ENCODE data around the gene FAM89B. TPM values are rescaled to one million over a fixed set of nuclear protein-coding genes. Genes with fewer than 3 reads are reported as not detected.

FAM89B gene
- total RNA-seq, 1 experiment from 2014 or later = 102 TPM

DNA sequence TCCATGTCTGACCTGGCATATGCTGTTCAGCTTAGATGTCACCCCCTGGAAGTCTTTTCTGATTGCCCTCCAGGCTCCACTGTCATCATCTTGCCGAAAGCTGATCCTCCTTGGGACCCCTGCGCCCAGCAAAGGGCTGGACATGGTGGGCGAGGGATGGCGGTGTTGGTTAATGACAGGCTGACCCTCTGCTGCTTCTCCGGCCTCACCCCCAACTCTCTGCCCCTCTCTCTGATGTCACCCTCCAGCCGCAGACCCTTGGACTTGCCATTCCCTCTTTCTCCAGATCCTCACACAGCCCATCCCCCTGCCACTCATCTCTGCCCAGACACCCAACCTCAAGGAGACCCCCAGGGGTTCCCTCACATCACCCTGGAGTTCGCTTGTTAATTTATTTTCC is 5.8 kb downstream of the FAM89B start:
- Histone ChIP-seq H3K36me3 (ENCODE audit: control insufficient read depth, insufficient read depth, low read length) (no peaks in the 10 kb centered on the region; the same call in 1 of the 2 replicates), H3K27me3 (ENCODE audit: control insufficient read depth, insufficient read depth, low read length) (no peaks in the 10 kb centered on the region), H3K27ac (ENCODE audit: low read length) (peak overlapping the region; percentile 94), H3K4me3 (ENCODE audit: low read depth in 2 of 2, low read length in 2 of 2) (peak overlapping the region in 1 of 2 experiments; percentile 80; a peak in 2 of 4 replicates), H3K4me1 (ENCODE audit: control insufficient read depth, insufficient read depth, low read length) (peaks cover 37% of the 10 kb centered on the region), H3K9me3 (ENCODE audit: control insufficient read depth, insufficient read depth, low read depth, low read length) (no peaks in the 10 kb centered on the region)
- no peak for ATAC-seq
- BruUV-seq (replicated peaks) = no TSS peak
- in situ Hi-C loops (cut with HindIII; ENCODE audit: low pct_unique_long_range_greater_than_20kb, low sequenced_read_pairs) (no loop called here), intact Hi-C loops (cut with micrococcal nuclease; ENCODE audit: unreplicated experiment) (no loop called here)
- CTCF ChIA-PET = no interaction called here
- POLR2A ChIA-PET = no interaction called here
- TF ChIP-seq SIN3A (IDR thresholded peaks at IDR 0.05; ENCODE audit: borderline replicate concordance, insufficient read depth, low read depth, low read length) (no peak), POLR2AphosphoS5 (IDR thresholded peaks at IDR 0.05; ENCODE audit: low read depth, low read length) (no peak), TCF7L2 (IDR thresholded peaks at IDR 0.05; ENCODE audit: low read depth, low read length) (no peak)
- TF ChIP-seq, protein P1, sequence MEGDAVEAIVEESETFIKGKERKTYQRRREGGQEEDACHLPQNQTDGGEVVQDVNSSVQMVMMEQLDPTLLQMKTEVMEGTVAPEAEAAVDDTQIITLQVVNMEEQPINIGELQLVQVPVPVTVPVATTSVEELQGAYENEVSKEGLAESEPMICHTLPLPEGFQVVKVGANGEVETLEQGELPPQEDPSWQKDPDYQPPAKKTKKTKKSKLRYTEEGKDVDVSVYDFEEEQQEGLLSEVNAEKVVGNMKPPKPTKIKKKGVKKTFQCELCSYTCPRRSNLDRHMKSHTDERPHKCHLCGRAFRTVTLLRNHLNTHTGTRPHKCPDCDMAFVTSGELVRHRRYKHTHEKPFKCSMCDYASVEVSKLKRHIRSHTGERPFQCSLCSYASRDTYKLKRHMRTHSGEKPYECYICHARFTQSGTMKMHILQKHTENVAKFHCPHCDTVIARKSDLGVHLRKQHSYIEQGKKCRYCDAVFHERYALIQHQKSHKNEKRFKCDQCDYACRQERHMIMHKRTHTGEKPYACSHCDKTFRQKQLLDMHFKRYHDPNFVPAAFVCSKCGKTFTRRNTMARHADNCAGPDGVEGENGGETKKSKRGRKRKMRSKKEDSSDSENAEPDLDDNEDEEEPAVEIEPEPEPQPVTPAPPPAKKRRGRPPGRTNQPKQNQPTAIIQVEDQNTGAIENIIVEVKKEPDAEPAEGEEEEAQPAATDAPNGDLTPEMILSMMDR (IDR thresholded peaks at IDR 0.05) = no peak
- TF ChIP-seq, protein P2, sequence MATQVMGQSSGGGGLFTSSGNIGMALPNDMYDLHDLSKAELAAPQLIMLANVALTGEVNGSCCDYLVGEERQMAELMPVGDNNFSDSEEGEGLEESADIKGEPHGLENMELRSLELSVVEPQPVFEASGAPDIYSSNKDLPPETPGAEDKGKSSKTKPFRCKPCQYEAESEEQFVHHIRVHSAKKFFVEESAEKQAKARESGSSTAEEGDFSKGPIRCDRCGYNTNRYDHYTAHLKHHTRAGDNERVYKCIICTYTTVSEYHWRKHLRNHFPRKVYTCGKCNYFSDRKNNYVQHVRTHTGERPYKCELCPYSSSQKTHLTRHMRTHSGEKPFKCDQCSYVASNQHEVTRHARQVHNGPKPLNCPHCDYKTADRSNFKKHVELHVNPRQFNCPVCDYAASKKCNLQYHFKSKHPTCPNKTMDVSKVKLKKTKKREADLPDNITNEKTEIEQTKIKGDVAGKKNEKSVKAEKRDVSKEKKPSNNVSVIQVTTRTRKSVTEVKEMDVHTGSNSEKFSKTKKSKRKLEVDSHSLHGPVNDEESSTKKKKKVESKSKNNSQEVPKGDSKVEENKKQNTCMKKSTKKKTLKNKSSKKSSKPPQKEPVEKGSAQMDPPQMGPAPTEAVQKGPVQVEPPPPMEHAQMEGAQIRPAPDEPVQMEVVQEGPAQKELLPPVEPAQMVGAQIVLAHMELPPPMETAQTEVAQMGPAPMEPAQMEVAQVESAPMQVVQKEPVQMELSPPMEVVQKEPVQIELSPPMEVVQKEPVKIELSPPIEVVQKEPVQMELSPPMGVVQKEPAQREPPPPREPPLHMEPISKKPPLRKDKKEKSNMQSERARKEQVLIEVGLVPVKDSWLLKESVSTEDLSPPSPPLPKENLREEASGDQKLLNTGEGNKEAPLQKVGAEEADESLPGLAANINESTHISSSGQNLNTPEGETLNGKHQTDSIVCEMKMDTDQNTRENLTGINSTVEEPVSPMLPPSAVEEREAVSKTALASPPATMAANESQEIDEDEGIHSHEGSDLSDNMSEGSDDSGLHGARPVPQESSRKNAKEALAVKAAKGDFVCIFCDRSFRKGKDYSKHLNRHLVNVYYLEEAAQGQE (IDR thresholded peaks at IDR 0.05; ENCODE audit: insufficient read depth in 1 of 2, low read depth in 2 of 2, low read length in 1 of 2) = no peak
- no peak for DNase-seq (ENCODE audit: low read depth, low spot score)

DNA sequence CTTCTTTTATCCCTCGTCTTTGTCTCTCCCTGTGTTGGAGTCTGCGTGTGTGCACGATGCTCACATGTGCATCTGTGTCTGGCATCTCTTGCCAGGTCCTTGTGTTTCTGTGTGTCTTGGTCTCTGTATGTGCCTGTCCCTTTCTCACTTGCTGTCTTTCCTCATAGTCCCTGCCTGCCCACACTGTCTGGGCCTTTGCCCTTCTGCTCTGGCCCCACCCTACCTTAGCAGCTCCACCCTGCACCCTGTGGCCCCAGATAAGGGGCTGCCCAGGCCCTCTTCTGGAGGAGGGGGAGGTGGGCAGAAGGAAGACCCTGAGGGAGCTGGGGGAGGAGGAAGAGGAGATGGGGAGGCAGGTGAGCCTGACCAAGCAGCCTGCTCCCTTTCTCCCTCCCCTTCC is 6.3 kb downstream of the FAM89B start:
- in situ Hi-C loops (cut with HindIII; ENCODE audit: low pct_unique_long_range_greater_than_20kb, low sequenced_read_pairs) = no loop called here
- intact Hi-C loops (cut with micrococcal nuclease; ENCODE audit: unreplicated experiment) = no loop called here
- 0 out of 2 replicates have a peak overlapping the region, but pooled peaks have one; percentile 94 for H3K27ac ChIP-seq (ENCODE audit: low read length)
- CTCF ChIA-PET = no interaction called here
- H3K4me3 ChIP-seq (ENCODE audit: low read depth in 2 of 2, low read length in 2 of 2) = no peak overlapping the region
- BruUV-seq (replicated peaks) = no TSS peak
- no peak for TF ChIP-seq TCF7L2 (IDR thresholded peaks at IDR 0.05; ENCODE audit: low read depth, low read length)
- TF ChIP-seq, protein P2 (IDR thresholded peaks at IDR 0.05; ENCODE audit: insufficient read depth in 1 of 2, low read depth in 2 of 2, low read length in 1 of 2) = no peak
- TF ChIP-seq, protein P1 (IDR thresholded peaks at IDR 0.05) = no peak
- no peak for TF ChIP-seq SIN3A (IDR thresholded peaks at IDR 0.05; ENCODE audit: borderline replicate concordance, insufficient read depth, low read depth, low read length)
- no peak for TF ChIP-seq POLR2AphosphoS5 (IDR thresholded peaks at IDR 0.05; ENCODE audit: low read depth, low read length)
- POLR2A ChIA-PET = no interaction called here
- no peaks in the 10 kb centered on the region for H3K27me3 ChIP-seq (ENCODE audit: control insufficient read depth, insufficient read depth, low read length)
- no peaks in the 10 kb centered on the region for H3K9me3 ChIP-seq (ENCODE audit: control insufficient read depth, insufficient read depth, low read depth, low read length)
- DNase-seq (ENCODE audit: low read depth, low spot score) (no peak), ATAC-seq (no peak)
- H3K36me3 ChIP-seq (ENCODE audit: control insufficient read depth, insufficient read depth, low read length) = no peaks in the 10 kb centered on the region; the same call in 1 of the 2 replicates
- H3K4me1 ChIP-seq (ENCODE audit: control insufficient read depth, insufficient read depth, low read length) = peaks cover 32% of the 10 kb centered on the region
